OCI-LY7 (cell line): ENCODE measurements around the gene PGA5. TPM values are rescaled to one million over a fixed set of nuclear protein-coding genes. Genes with fewer than 3 reads are reported as not detected.

Experiments
- BruUV-seq: library from RNA; stranded (reverse); fragments of 400-500 nt; replicated peaks from 2 replicates; lab custom pipeline; 2021; lab: Mats Ljungman, UMichigan
- CTCF ChIA-PET: fragments of 300-600 bp; sonication (Branson Sonifier 250); formaldehyde crosslinking; loops from one replicate; lab custom pipeline; 2022; ENCODE audit warnings: antibody characterized with exemption; ENCODE audit not compliant: unreplicated experiment; lab: Charles Lee
- POLR2A ChIA-PET: fragments of 300-600 bp; sonication (Branson Sonifier 250); formaldehyde crosslinking; loops from one replicate; lab custom pipeline; 2022; ENCODE audit warnings: antibody characterized with exemption; lab: Charles Lee
- DNase-seq: peaks from one replicate; pipeline ENCODE4 v3.0.0-alpha.2; 2015; ENCODE audit warnings: low spot score
- H2AFZ ChIP-seq: fragments of 200-600 bp; sonication (generic), shearing (Covaris generic); 2 replicates; pipeline ENCODE4 v1.6.1; 2014; ENCODE audit warnings: mild to moderate bottlenecking, antibody characterized with exemption, low read length, moderate library complexity
- H3K27ac ChIP-seq: fragments of 200-600 bp; sonication (generic); 2 replicates; pipeline ENCODE4 v1.5.1; 2014; ENCODE audit warnings: mixed run types, low read depth, mild to moderate bottlenecking, moderate library complexity, low read length, inconsistent platforms; ENCODE audit not compliant: poor library complexity, severe bottlenecking
- H3K36me3 ChIP-seq: fragments of 200-600 bp; sonication (generic); 2 replicates; pipeline ENCODE4 v1.6.1; 2014; ENCODE audit warnings: mild to moderate bottlenecking, antibody characterized with exemption, low read length, moderate library complexity, mixed read lengths; ENCODE audit not compliant: insufficient read depth
- H3K4me1 ChIP-seq: fragments of 200-600 bp; sonication (generic); 2 replicates; pipeline ENCODE4 v1.5.1; 2014; ENCODE audit warnings: mild to moderate bottlenecking, low read length; ENCODE audit not compliant: insufficient read depth, poor library complexity, severe bottlenecking
- H3K4me2 ChIP-seq: fragments of 200-600 bp; sonication (generic); 2 replicates; pipeline ENCODE4 v1.6.1; 2014; ENCODE audit warnings: mild to moderate bottlenecking, low read length
- H3K4me3 ChIP-seq: fragments of 200-600 bp; sonication (generic); 2 replicates; pipeline ENCODE4 v1.5.1; 2014; ENCODE audit warnings: mild to moderate bottlenecking, low read depth, low read length; ENCODE audit not compliant: poor library complexity, severe bottlenecking
- H3K79me2 ChIP-seq: fragments of 200-600 bp; sonication (generic); 2 replicates; pipeline ENCODE4 v1.6.1; 2016; ENCODE audit warnings: low read depth, mild to moderate bottlenecking, low read length, moderate library complexity, mixed read lengths; ENCODE audit not compliant: insufficient read depth
- H3K9me2 ChIP-seq: fragments of 200-600 bp; sonication (generic); 2 replicates; pipeline ENCODE4 v1.6.1; 2016; ENCODE audit warnings: mild to moderate bottlenecking, low read length, mixed read lengths; ENCODE audit not compliant: insufficient read depth
- H3K9me3 ChIP-seq: fragments of 200-600 bp; sonication (generic); 2 replicates; pipeline ENCODE4 v1.6.1; 2014; ENCODE audit warnings: mild to moderate bottlenecking, mixed run types, low read length, mixed read lengths
- H4K20me1 ChIP-seq: fragments of 200-600 bp; sonication (generic); 2 replicates; pipeline ENCODE4 v1.6.1; 2014; ENCODE audit warnings: mild to moderate bottlenecking, antibody characterized with exemption, low read length, moderate library complexity, mixed read lengths; ENCODE audit not compliant: insufficient read depth
- CTCF ChIP-seq: fragments of 200-600 bp; sonication (generic); conservative IDR thresholded peaks from 2 replicates; pipeline ENCODE4 v1.5.1; 2014; ENCODE audit warnings: mild to moderate bottlenecking, antibody characterized with exemption, low read length, moderate library complexity, mixed read lengths
- EZH2phosphoT487 ChIP-seq: fragments of 200-600 bp; sonication (generic); IDR thresholded peaks from 2 replicates; pipeline ENCODE4 v1.6.1; 2018; ENCODE audit warnings: low read depth, borderline replicate concordance, mild to moderate bottlenecking, mixed run types, antibody characterized with exemption, low read length, moderate library complexity, mixed read lengths
- intact Hi-C: fragments of 100-400 bp; cut with micrococcal nuclease; formaldehyde crosslinking; loops from one replicate; pipeline ENCODE4 v1.10.0; 2022; ENCODE audit not compliant: unreplicated experiment
- total RNA-seq, 2 experiments: library from RNA; depleted of rRNA in 1 of 2; stranded (reverse); fragments of >200 nt in 1 of 2; shearing (Covaris generic) in 1 of 2; gene quantifications; 2 replicates each; pipeline ENCODE4 v1.2.3, GENCODE V29; 2014 to 2022

The PGA5 gene
- total RNA-seq, 2 experiments from 2014 or later: not detected

- BruUV-seq: no TSS peak
- DNase-seq: no peak
- intact Hi-C loops: no loop called here
- Histone ChIP-seq H3K9me3 (no peaks in the 10 kb centered on the region), H3K36me3 (no peaks in the 10 kb centered on the region), H3K27ac (no peak overlapping the region), H3K9me2 (no peaks in the 10 kb centered on the region), H3K4me1 (no peaks in the 10 kb centered on the region), H3K79me2 (no peaks in the 10 kb centered on the region), H2AFZ (no peak overlapping the region), H3K4me3 (no peak overlapping the region), H4K20me1 (no peaks in the 10 kb centered on the region), H3K4me2 (no peak overlapping the region)
- CTCF ChIA-PET: no interaction called here
- TF ChIP-seq EZH2phosphoT487: no peak
- TF ChIP-seq CTCF: no peak
- POLR2A ChIA-PET: interaction anchor here (0.7 kb wide), 1 partner anchor 17 kb away, joined by 3 read pairs; no protein-coding TSS in a partner anchor
These were observed 32.5 kb downstream of the PGA5 start for GRCh38 chr11:61273178-61274078.

- Histone ChIP-seq H3K36me3 (no peaks in the 10 kb centered on the region), H4K20me1 (no peaks in the 10 kb centered on the region), H3K9me3 (no peaks in the 10 kb centered on the region), H3K9me2 (no peaks in the 10 kb centered on the region), H3K27ac (no peak overlapping the region), H3K4me2 (no peak overlapping the region), H3K4me3 (no peak overlapping the region), H3K4me1 (no peaks in the 10 kb centered on the region), H3K79me2 (no peaks in the 10 kb centered on the region), H2AFZ (no peak overlapping the region)
- DNase-seq: no peak
- POLR2A ChIA-PET: no interaction called here
- TF ChIP-seq CTCF (no peak), EZH2phosphoT487 (no peak)
- no TSS peak for BruUV-seq
- CTCF ChIA-PET: no interaction called here
- intact Hi-C loops: no loop called here
These were observed 33.1 kb downstream of the PGA5 start for GRCh38 chr11:61274084-61274483.

GRCh38 chr11:61275191-61275590, 34.2 kb downstream of the PGA5 start:
- Histone ChIP-seq H3K27ac (no peak overlapping the region), H3K4me3 (no peak overlapping the region), H4K20me1 (no peaks in the 10 kb centered on the region), H2AFZ (no peak overlapping the region), H3K4me1 (no peaks in the 10 kb centered on the region), H3K4me2 (no peak overlapping the region), H3K79me2 (no peaks in the 10 kb centered on the region), H3K36me3 (no peaks in the 10 kb centered on the region), H3K9me2 (no peaks in the 10 kb centered on the region), H3K9me3 (no peaks in the 10 kb centered on the region)
- DNase-seq: no peak
- intact Hi-C loops: no loop called here
- TF ChIP-seq CTCF: 0 out of 2 replicates have a peak, but pooled peaks have one; percentile 19
- TF ChIP-seq EZH2phosphoT487: no peak
- CTCF ChIA-PET: no interaction called here
- POLR2A ChIA-PET: no interaction called here
- no TSS peak for BruUV-seq
